Activated CD4-positive, CD25-positive, alpha-beta regulatory T cell treated with anti-CD3 and anti-CD28 coated beads, Interleukin-2, amount 50 U/mL, for 16 hours (primary cell): ENCODE results near the gene RNF111.
"Not testable (repeated sequence)": the region's sequence is repeated elsewhere in the genome, so short reads cannot be mapped to it uniquely, and the experiment has no call there.

Source experiments
- DNase-seq: peaks from one replicate; pipeline ENCODE4 v3.0.0-alpha.2; 2020; ENCODE audit warnings: low read depth, low spot score

Gene RNF111

DNA sequence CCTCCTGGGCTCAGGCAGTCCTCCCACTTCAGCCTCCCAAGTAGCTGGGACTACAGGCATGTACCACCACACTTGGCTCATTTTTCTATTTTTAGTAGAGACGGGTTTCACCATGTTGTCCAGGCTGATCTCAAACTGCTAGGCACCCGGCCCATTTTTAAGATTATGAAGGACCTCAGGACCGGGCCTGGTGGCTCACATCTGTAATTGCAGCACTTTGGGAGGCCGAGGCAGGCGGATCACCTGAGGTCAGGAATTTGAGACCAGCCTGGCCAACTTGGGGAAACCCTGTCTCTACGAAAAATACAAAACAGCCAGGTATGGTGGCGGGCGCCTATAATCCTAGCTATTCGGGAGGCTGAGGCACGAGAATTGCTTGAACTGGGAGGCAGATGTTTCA, 12.8 kb downstream of the RNF111 start:
- not testable (repeated sequence) for DNase-seq

DNA sequence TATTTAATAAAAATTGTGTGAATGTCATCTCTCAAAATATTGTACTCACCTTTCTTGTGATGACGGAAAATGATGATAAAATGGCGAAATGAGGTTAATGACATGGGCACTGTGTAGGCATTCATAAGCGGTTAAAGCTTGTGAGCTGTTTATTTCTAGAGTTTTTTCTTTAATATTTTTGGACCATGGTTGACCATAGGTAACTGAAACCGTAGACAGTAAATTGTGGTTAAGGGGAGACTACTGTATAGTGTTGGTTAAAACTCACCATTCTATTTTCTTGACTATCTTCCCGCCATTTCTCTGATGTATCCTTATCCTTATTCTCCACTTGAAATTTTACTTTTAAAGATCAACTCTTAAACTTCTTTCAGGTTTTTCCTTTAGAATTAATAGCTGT, 14.5 kb downstream of the RNF111 start:
- DNase-seq, result no peak

GRCh38 chr15:59002418-59002859, 15.0 kb downstream of the RNF111 start:
- DNase-seq, result no peak

DNA sequence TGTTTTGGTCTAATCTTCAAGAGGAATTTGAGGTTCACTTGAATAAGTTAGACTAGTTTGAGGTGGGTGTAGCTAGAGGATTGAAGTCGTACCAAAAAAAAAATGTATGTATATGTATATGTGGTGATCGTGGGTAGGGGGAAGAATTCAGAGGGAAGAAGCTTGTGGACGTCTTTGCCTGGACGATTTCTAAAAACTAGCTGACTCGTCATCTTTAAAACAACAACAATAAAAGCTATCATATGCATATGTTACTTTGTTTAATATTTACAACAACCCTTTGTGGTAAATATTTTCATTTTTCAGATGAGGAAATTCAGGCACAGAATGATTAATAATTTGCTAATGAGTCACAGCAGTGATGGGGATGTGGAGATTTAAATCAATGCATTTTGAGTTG, 18.1 kb downstream of the RNF111 start:
- DNase-seq, result no peak

DNA sequence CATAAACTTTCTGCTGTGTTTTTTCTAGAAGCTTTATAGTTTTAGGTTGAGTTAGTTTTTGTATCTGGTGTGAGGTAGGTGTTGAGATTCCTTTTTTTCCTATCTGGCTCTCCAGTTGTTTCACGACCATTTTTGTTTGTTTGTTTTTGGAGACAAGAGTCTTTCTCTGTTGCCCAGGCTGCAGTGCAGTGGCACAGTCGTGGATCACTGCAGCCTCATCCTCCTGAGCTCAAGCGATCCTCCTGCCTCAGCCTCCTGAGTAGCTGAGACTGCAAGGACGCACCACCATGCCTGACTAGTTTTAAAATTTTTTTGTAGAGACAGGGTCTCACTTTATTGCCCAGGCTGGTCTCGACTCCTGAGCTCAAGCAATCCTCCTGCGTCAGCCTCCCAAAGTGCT, 20.6 kb downstream of the RNF111 start:
- DNase-seq, result no peak

DNA sequence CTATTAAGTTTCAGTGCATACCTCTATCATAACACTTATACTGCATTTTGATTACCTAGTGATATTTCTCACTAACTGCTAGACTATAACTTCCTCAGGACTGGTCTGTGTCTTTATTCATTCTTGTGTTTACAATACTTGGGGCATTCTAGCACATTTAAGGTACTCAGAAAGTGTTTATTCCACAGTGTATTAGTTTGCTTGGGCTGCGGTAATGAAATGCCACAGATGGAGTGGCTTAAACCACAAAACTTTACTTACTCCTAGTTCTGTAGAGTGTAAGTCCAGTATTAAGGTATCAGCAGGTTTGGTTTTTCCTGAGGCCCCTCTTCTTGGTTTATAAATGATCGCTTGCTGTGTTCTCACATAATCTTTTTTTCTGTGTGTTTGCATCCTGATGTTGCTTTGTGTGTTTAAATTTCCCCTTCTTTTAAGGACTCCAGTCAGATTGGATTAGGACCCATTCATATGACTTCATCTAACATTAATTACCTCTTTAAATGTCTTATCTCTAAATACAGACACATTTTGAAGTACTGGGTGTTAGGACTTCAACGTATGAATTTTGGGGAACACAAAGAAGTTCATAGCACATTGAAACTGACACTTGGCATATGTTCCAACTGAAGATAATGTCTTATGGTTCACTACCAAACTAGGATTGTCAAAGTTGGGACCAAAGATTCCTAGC, 23.9 kb downstream of the RNF111 start:
- no peak for DNase-seq

GRCh38 chr15:59013246-59013873, 25.9 kb downstream of the RNF111 start:
- no peak for DNase-seq

DNA sequence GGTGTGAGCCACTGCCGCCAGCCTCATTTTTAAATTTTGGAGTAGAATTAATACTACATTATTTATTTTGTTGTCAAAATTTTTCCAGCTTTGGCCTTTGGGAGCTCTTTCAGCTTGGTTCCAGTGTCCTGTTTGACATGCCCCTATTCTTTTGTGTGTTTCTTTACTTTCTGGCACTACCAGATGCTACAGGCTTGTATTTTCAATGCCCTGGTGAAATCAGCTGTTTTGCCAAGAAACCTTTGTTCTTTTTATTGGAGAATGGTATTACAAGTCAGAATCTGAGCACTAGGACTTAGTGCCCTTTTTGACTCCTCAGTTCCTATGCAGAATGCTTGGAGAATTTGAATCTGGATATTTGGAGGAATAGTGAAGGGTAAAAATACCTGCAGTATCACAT, 26.6 kb downstream of the RNF111 start:
- no peak for DNase-seq

- DNase-seq, result no peak
These were observed 30.0 kb downstream of the RNF111 start for GRCh38 chr15:59017449-59017848.

- no peak for DNase-seq
These were observed 31.4 kb downstream of the RNF111 start for GRCh38 chr15:59018833-59019232.

DNA sequence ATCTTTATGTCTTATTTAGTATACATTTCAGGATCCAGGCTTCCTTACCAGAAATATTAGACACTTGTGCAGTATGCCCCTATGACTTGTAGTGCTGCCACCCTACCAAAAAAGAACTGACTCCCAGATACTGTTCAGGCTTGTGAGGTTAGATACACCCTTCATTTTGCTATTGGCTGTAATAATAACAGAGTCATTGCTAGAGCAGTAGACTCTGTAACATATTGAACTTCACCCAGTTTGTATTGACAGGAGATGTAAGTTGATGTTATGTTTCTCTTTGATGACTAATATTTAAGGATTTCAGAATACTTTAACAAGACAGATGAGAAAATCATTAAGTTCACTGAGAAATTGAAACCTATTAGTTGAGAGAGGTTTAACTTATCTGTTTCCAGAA, 32.9 kb downstream of the RNF111 start:
- DNase-seq, result no peak

- DNase-seq, result no peak
These were observed 34.7 kb downstream of the RNF111 start for GRCh38 chr15:59022188-59022587.

DNA sequence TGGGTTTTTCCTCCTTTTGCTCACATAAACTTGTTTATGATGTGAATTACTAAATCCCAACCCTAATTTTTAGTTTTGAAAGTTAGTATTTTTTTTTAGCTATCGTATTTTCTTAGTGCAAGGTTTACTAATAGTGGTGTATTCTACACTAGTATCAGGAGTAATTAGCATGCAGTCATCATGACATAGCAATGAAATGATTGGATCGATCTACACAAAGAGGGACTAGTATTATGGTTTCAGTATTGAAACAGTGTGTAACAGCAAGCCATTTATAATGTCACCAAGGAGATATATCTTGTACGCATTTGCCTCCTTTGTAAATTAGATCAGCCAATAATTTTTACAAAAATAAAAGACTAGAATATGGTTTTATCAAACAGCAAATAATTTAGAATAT, 38.7 kb downstream of the RNF111 start:
- no peak for DNase-seq

DNA sequence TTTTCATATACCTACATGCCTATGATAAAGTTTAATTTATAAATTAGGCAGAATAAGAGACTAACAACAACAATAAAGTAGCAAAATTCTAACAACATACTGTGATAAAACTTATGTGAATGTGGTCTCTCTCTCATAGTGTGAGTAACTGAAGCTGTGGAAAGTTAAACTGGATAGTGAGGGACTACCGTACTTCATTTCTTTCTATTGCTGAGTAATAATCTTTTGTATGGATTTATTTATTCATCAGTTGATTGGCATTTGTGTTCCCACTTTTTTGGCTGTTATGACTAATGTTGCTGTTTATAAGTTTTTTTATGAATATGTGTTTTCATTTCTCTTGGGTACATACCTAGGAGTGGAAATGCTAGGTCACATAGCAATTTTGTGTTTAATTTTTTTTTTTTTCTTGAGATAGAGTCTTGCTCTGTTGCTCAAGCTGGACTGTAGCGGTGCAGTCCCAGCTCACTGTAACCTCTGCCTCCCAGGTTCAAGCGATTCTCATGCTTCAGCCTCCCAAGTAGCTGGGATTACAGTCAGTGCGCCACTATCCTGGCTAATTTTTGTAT, 41.0 kb downstream of the RNF111 start:
- no peak for DNase-seq

GRCh38 chr15:59029554-59029953, 42.1 kb downstream of the RNF111 start:
- DNase-seq, result no peak

DNA sequence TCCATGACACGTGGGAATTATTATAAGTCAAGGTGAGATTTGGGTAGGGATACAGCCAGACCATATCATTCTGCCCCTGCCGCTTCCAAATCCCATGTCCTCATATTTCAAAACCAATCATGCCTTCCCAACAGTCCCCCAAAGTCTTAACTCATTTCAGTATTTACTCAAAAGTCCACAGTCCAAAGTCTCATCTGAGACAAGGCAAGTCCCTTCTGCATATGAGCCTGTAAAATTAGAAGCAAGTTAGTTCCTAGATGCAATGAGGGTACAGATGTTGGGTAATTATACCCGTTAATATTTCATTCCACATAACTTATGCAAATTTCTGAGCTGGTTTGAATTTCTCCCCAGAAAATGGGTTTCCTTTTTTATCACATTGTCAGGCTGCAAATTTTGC, 47.7 kb downstream of the RNF111 start:
- no peak for DNase-seq

DNA sequence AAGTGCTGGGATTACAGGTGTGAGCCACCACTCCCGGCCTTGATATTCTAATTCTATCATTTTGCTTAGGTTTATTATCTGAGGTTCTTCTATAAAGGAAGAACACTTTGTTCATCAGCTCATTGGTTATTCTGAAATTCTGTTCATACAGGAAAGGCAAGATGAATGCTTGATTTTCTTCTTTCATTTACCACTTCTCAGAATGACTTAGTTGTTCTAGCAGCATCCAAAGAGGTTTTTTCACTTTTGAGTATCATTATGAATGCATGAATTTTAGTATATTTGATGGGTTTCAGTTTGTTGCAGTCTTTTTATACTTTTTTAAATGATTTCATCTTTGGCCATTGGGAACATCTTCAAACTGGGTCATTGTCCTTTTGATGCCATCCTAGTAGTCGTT, 51.8 kb downstream of the RNF111 start:
- DNase-seq, result no peak

DNA sequence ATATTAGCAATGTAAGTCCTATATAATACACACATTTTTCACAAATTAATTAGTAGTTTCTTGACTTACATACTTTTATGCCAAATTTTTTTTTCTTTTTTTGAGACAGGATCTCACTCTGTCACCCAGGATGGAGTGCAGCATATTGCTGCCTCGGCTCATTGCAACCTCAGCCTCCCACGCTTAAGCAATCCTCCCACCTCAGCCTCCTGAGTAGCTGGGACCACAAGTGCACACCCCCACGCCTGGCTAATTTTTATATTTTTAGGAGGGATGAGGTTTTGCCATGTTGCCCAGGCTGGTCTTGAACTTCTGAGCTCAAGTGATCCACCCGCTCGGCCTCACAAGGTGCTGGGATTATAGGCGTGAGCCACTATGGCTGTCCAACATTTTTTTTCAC, 54.6 kb downstream of the RNF111 start:
- DNase-seq, result no peak

- DNase-seq, result no peak
These were observed 61.4 kb downstream of the RNF111 start for GRCh38 chr15:59048897-59049296.

GRCh38 chr15:59051873-59052861, 64.7 kb downstream of the RNF111 start:
- no peak for DNase-seq

GRCh38 chr15:59052915-59053407, 65.5 kb downstream of the RNF111 start:
- no peak for DNase-seq

GRCh38 chr15:59053482-59053881, 66.0 kb downstream of the RNF111 start:
- DNase-seq, result no peak
